Measurements from ENCODE around the gene MBL2. TPM values are rescaled to one million over a fixed set of nuclear protein-coding genes. Genes with fewer than 3 reads are reported as not detected.

The MBL2 gene
- polyA plus RNA-seq, 1 donor from 2014 or later = not detected

GRCh38 chr10:52774600-52775106 is 2.1 kb upstream of the MBL2 start:
- H3K36me3 ChIP-seq (ENCODE audit: insufficient read depth, low read length) = no peaks in the 10 kb centered on the region
- TF ChIP-seq MXI1 (conservative IDR thresholded peaks at IDR 0.05; ENCODE audit: poor library complexity, severe bottlenecking) = no peak
- H3K9me2 ChIP-seq (ENCODE audit: insufficient read depth, low read length) = no peaks in the 10 kb centered on the region
- no peak overlapping the region for H3K4me2 ChIP-seq (ENCODE audit: low read length)
- no peak overlapping the region for H2AFZ ChIP-seq (ENCODE audit: low read depth, low read length)
- no peak overlapping the region for H3K4me3 ChIP-seq (ENCODE audit: low read length)
- H4K20me1 ChIP-seq (ENCODE audit: insufficient read depth) = no peaks in the 10 kb centered on the region
- no peaks in the 10 kb centered on the region for H3F3A ChIP-seq (ENCODE audit: insufficient read depth, low read length, poor library complexity, severe bottlenecking)
- H3K27ac ChIP-seq (ENCODE audit: low read length) = no peak overlapping the region
- H3K9me3 ChIP-seq (ENCODE audit: low read length) = no peaks in the 10 kb centered on the region
- no peak overlapping the region for H3K9ac ChIP-seq (ENCODE audit: low read length)
- no peaks in the 10 kb centered on the region for H3K27me3 ChIP-seq (ENCODE audit: insufficient read depth, low read depth, low read length)
- no peaks in the 10 kb centered on the region for H3K79me2 ChIP-seq (replicated peaks; ENCODE audit: insufficient read depth, low read length)

GRCh38 chr10:52774182-52774581 is 1.6 kb upstream of the MBL2 start:
- H3K4me2 ChIP-seq (ENCODE audit: low read length) = no peak overlapping the region

More at GRCh38 chr10:52774182-52774581, 1.6 kb upstream of the MBL2 start:
- H3K27me3 ChIP-seq (ENCODE audit: insufficient read depth, low read depth, low read length) = no peaks in the 10 kb centered on the region
- no peak overlapping the region for H3K27ac ChIP-seq (ENCODE audit: low read length)
- no peaks in the 10 kb centered on the region for H3K9me2 ChIP-seq (ENCODE audit: insufficient read depth, low read length)
- H3K36me3 ChIP-seq (ENCODE audit: insufficient read depth, low read length) = no peaks in the 10 kb centered on the region
- no peaks in the 10 kb centered on the region for H4K20me1 ChIP-seq (ENCODE audit: insufficient read depth)
- no peak overlapping the region for H3K4me3 ChIP-seq (ENCODE audit: low read length)
- TF ChIP-seq TAF1 (IDR thresholded peaks at IDR 0.05; ENCODE audit: low read depth) = no peak
- no peak for TF ChIP-seq RAD21 (conservative IDR thresholded peaks at IDR 0.05)
- TF ChIP-seq, protein P1, sequence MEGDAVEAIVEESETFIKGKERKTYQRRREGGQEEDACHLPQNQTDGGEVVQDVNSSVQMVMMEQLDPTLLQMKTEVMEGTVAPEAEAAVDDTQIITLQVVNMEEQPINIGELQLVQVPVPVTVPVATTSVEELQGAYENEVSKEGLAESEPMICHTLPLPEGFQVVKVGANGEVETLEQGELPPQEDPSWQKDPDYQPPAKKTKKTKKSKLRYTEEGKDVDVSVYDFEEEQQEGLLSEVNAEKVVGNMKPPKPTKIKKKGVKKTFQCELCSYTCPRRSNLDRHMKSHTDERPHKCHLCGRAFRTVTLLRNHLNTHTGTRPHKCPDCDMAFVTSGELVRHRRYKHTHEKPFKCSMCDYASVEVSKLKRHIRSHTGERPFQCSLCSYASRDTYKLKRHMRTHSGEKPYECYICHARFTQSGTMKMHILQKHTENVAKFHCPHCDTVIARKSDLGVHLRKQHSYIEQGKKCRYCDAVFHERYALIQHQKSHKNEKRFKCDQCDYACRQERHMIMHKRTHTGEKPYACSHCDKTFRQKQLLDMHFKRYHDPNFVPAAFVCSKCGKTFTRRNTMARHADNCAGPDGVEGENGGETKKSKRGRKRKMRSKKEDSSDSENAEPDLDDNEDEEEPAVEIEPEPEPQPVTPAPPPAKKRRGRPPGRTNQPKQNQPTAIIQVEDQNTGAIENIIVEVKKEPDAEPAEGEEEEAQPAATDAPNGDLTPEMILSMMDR (IDR thresholded peaks at IDR 0.05; ENCODE audit: poor library complexity, severe bottlenecking) = no peak
- TF ChIP-seq POLR2AphosphoS5 (IDR thresholded peaks at IDR 0.05) = no peak
- TF ChIP-seq REST (IDR thresholded peaks at IDR 0.05; ENCODE audit: borderline replicate concordance) = no peak
- TF ChIP-seq EP300 (conservative IDR thresholded peaks at IDR 0.05; ENCODE audit: poor library complexity, severe bottlenecking) = no peak
- TF ChIP-seq EZH2 (IDR thresholded peaks at IDR 0.05; ENCODE audit: borderline replicate concordance, insufficient read depth, low read length, poor library complexity, severe bottlenecking) = no peak
- no peak for TF ChIP-seq SMC3 (conservative IDR thresholded peaks at IDR 0.05; ENCODE audit: poor library complexity)
- no peak for TF ChIP-seq MXI1 (conservative IDR thresholded peaks at IDR 0.05; ENCODE audit: poor library complexity, severe bottlenecking)
- H3F3A ChIP-seq (ENCODE audit: insufficient read depth, low read length, poor library complexity, severe bottlenecking) = no peaks in the 10 kb centered on the region
- no peaks in the 10 kb centered on the region for H3K79me2 ChIP-seq (replicated peaks; ENCODE audit: insufficient read depth, low read length)
- no peaks in the 10 kb centered on the region for H3K9me3 ChIP-seq (ENCODE audit: low read length)
- H3K9ac ChIP-seq (ENCODE audit: low read length) = no peak overlapping the region
- no peak overlapping the region for H2AFZ ChIP-seq (ENCODE audit: low read depth, low read length)

Measured in neural cell (in vitro differentiated cells).